GM10847 (cell line): Measurements from ENCODE around the gene COL27A1.

ENCODE experiments used
- POLR2A ChIP-seq: IDR thresholded peaks from 2 replicates; pipeline ENCODE4 v1.6.1; 2011; ENCODE audit not compliant: insufficient read length; ENCODE audit errors: extremely low read depth

Gene COL27A1

GRCh38 chr9:114119242-114120191, 35.8 kb upstream of the COL27A1 start:
- TF ChIP-seq POLR2A, result no peak

- no peak for TF ChIP-seq POLR2A
Measured at GRCh38 chr9:114120192-114121014, 34.9 kb upstream of the COL27A1 start.

GRCh38 chr9:114121227-114122135, 33.9 kb upstream of the COL27A1 start:
- no peak for TF ChIP-seq POLR2A

- TF ChIP-seq POLR2A, result no peak
Measured at GRCh38 chr9:114122136-114123027, 33.0 kb upstream of the COL27A1 start.

GRCh38 chr9:114123031-114123977, 32.0 kb upstream of the COL27A1 start:
- TF ChIP-seq POLR2A, result no peak

GRCh38 chr9:114124138-114124537, 31.2 kb upstream of the COL27A1 start:
- no peak for TF ChIP-seq POLR2A

- TF ChIP-seq POLR2A, result no peak
Measured at GRCh38 chr9:114124666-114125475, 30.5 kb upstream of the COL27A1 start.

GRCh38 chr9:114125476-114126013, 29.8 kb upstream of the COL27A1 start:
- no peak for TF ChIP-seq POLR2A

GRCh38 chr9:114126247-114127060, 28.9 kb upstream of the COL27A1 start:
- no peak for TF ChIP-seq POLR2A

GRCh38 chr9:114130141-114130540, 25.2 kb upstream of the COL27A1 start:
- no peak for TF ChIP-seq POLR2A
